GM18498 (cell line): ENCODE results near the gene YTHDF1.

Experiments used
- ATAC-seq: cut with Tn5 transposase; IDR thresholded peaks from one replicate; pipeline ENCODE4 v1.9.1; 2021; ENCODE audit warnings: mild to moderate bottlenecking, moderate library complexity; ENCODE audit not compliant: unreplicated experiment

The YTHDF1 gene

DNA sequence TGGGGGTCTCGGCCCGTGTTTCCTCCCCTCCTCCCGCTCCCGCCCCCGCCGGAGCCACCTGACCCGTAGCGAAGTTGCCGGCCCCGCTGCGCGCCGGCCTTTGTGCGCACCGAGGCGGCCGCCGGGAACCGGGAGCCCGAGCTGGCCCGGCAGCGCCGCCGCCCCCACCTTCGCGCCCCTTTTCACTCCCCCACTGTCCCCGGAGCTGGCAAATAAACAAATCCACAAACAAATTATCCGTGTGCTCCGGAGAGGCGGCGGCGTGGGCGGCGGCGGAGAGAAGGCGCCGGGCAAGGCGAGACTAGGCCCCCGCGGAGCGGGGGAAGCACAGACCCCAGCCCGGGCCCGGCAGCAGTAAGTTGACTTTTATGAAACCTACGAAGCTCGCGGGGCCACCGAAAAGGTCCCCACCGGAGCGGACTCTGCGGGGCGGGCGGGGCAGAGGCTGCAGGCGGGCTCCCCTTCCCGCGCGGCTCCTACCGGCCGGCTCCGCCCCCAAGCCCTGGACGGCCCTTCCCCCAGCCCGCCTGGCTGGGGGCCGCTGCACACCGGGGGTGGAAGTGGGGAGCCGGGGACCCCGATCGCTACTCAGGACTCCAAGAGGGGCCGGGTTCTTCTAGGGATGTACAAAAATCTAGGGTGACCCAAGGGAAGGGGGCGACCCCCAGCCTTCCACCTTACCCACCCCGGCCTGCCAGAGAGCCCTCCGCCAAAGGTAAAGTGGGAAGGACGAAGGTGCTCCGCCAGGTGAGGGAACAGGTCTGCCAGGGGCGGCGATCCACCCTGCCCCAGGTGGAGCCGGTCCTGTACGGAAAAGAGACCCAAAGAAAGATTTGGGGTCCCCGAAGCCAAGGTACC lies 40.7 kb downstream of the YTHDF1 start:
- no peak for ATAC-seq

DNA sequence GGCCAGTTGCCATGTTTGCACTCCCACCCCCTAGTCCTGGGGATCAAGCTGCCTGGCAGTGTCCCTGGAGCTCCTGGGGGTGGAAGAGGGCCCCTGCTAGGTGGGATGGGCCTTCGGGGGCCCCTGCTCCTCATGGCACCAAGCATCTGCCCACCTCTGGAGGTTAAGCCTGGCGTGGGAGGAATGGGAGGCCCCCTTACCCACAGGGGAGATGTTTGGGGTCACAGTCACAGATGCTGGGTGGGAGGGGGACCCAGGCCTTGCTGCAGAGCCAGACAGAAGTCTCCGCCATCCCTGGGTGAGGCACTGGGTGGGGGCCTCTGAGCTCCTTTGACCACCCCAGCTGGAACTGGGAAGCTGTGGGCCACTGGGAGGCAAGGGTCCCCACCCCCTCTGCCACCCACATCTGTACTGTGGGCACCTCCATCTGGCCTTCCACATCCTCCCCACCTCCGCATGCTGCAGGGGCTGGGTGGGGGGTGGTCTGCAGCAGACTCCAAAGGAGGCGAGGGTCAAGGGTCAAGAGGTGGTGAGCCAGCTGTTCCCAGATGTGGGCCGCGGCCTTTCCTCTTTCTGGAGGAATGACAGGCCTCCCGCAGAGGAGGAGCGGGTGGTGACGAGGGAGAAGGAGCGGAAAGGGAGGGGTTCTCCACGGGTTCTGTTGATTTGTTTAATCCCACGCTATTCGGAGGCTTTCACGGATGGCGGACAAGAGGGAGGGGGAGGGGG lies 41.5 kb downstream of the YTHDF1 start:
- no peak for ATAC-seq

DNA sequence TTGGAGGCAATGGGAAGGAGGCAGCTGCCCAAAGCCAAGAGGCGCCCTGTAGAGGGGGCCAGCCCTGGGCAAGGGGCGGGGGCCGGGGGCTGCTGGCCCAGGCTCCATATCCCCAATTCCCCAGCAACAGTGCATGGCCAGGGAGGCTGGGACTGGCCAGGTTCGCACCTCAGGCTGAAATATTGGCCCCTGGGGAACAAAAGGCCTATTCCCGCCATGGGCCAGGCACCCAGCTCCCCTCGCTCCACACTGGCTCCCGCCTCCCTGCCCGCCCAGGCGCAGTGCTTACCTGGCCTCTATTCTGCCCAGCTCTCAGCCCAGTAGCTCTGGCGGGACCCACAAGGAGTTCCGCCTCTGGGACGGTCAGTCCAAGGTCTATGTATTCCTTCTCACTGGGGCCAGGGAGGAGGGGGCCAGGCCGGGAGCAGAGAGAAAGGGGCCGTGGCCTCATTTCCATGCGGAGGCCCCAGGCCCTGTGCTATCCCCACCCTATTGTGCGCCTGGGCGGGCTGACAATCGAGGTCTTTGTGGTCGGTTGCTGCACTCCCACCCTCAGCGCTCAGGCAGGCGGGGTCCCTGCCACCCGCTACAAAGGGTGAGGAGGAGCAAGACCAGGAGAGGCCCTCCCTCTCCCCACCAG lies 42.3 kb downstream of the YTHDF1 start:
- no peak for ATAC-seq

DNA sequence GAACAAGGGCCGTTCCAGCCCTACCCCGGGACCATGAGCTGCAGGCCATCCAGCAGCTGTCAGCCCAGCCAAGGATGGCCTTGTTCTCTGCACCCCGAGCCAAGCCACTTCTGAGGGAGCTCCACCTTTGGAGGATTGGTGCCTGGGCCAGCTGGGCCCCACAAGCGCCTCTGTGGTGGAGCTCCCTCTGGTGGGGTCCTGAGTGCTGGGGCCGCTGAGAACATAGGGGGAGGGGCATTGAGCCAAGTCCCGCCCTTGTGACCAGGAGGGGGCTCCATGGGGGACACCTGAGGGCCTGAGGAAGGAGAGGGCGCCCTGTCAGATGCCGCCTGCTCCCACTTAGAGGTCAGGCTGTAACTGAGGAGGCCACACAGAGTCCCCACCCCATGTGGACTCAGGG lies 43.2 kb downstream of the YTHDF1 start:
- no peak for ATAC-seq

DNA sequence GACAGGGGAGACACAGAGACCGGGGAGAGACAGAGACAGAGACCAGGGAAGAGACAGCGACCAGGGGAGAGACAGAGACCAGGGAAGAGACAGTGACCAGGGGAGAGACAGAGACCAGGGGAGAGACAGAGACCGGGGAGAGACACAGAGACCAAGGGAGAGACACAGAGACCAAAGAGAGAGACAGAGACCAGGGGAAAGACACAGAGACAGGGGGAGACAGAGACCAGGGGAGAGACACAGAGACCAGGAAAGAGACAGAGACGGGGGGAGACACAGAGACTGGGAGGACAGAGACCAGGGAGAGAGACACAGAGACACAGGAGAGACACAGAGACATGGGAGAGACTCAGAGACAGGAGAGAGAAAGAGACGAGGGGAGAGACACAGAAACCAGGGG lies 43.9 kb downstream of the YTHDF1 start:
- no peak for ATAC-seq

DNA sequence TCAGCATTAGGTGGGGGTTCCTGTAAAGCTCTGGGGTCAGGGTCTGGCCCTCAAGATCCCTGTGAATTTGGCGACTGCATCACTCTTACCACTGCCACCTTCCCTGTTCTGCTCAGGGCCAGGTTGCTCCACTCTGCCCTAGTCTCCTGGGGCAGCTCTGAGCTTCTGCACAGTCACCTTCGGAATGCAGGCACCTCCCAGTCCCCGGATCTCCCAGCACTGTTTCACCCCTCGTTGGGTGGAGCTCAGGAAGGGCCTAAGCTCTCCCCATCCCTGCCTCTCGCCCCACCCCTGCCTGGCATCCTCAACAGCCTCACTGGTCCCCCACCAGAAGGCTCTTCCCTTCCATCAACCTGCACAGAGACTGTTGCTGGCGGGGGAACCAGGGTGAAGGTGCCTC lies 46.2 kb downstream of the YTHDF1 start:
- no peak for ATAC-seq

DNA sequence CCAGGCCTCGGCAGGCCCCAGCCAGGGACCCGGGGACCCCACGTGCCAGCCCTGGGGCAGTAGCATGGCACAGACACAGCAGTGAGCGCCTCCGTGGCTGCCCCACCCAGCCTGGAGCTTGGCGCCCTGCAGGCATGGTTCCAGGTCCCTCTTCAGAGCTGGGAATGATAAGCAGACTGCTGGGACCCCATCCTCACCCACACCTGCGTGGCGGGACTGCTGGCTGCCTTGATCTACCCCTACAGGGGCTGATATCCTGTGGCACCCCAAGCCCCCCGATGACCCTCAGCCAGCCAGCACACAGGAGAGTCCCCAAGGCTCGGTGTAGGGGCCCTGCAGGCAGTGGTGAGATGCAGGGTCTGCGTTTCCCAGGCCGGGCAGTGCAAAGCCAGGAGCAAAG lies 47.1 kb downstream of the YTHDF1 start:
- no peak for ATAC-seq

DNA sequence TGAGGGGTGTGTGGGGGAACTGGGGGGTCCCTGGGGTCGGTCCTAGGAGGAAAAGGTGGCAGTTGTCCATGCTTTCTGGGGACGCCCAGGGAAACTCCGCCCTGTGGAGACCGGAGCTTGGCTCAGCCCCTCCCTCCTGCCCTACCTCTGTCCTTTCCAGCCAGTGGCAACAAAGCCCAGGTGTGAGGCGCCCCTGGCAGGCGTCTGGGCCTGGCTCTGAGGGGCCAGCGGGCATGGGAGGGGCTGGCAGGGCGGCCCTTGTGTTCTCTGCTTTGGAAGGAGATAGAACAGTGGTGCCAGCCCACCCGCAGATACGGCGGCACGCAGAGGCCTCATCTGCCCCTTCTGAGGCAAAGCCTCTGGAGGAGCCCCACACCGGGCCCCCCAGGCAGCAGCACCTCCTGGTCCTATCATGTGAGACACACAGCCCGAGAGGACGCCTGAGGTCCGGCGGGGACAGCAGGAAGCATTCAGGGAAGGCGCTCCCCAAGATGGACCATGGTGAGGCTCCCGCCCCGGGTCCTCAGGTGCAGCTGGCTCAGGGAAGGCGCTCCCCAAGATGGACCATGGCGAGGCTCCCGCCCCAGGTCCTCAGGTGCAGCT lies 47.9 kb downstream of the YTHDF1 start:
- no peak for ATAC-seq

DNA sequence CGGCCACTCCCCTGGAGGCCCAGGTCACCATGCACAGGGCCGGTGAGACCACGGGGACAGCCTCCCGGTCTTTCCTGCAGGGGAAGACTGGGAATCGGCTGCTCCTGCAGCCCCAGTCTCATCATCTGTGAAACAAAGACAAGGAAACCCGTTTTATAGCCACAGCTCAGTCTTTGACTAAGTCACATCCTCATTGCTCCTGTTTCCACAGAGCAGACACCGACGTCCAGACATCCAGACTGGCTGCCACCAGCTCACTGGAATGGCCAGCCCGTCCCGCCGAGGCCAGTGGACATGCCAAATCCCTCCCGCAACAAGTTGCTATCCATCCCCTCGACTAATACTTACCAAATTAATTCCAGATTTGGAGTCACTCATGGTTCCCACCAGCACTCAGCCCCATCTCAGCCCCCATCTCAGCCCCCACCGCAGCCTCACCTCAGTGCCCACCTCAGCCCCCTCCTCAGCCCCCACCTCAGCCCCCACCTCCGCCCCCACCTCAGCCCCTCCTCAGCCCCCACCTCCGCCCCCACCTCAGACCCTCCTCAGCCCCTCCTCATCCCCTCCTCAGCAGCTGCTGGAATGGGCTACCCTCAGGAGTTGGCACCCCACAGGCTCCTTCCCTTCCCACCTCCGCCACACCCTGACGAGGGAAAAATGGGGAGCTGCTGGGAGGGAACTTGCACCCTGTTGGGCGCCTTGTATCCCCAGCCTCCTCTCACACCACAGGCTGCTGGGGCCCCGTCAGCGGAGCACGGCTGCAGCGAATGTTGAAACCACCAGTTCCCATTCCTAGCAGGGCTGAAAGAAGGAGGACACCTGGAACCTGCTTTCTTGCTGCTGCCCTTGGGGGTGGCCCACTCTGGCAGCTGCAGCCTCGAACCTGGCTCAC lies 48.7 kb downstream of the YTHDF1 start:
- ATAC-seq, result no peak

DNA sequence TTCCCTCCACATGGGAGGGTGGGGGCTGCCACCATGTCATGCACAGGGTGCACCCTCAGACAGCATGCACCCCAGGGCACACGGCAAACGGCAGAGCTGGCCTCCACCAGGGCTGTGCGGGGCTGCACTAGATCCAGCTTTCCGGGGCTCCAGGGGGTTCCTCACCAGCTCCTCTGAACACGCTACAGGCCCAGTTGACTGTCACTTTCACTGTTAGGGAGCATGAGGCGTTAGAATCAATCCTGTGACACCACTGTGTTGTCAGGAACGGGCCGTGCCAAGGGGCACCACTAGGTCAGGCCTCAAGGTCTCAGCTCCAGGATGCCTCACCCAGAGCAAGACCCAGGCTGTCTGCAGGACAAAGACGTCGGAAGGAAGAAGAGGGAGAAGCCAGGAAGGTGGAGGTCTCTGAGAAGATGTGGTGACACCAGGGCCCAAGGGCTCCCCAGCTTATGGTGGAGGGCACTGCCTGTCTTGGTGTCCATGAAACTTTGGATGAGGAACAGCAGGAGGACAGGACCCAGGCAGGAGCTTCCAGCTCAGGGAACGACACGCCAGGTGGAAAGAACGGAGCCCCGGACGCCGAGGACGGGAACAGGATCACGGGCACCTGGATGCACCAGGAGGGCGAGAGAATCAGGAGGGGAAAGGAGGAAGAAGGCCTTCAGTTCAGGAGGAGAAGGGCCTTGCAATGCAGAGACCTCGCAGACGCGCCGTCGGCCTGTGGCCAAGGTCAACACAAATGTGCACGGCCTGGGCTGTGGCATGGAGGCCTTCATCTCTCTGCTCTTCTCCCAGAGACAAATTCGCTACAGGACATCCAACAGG lies 49.5 kb downstream of the YTHDF1 start:
- ATAC-seq, result no peak

DNA sequence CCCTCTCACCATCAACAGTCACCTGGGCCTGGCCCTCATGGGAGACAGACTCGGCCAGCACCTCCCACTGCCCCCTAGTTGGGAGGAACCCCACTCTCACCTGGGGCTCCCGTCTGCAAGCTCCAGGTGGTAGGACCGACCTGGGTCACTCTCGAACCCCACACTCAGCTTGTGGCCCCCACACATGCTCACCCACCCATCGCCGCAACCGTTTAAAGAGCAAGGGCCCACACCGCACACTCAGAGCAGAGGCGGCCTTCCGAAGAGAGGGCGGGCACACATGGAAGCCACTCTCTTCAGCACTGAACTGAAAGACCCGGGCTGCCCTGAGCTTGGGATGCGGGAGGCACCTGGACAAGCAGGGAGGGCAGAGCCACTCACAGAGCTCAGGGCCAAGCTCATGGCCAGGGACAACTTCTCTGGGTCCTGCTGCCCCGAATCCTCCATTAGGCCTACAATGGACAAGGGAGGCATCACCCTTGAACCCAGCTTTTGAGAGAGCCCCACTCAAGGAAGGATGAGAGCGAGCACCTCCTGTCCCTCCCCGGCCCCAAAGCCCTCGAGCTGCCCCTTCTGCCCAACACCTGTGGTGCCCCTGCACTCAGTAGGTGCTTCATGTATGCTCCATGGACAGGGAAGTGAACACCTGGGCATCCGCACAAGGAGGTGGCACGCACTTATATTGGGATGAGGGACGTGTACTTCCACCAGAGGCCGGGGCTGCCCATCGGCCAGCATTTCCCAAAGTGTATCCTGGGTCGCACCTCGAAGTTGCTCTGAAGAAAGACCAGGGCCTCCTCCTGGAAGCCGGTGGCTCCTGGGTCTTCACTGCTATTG lies 50.4 kb downstream of the YTHDF1 start:
- no peak for ATAC-seq

DNA sequence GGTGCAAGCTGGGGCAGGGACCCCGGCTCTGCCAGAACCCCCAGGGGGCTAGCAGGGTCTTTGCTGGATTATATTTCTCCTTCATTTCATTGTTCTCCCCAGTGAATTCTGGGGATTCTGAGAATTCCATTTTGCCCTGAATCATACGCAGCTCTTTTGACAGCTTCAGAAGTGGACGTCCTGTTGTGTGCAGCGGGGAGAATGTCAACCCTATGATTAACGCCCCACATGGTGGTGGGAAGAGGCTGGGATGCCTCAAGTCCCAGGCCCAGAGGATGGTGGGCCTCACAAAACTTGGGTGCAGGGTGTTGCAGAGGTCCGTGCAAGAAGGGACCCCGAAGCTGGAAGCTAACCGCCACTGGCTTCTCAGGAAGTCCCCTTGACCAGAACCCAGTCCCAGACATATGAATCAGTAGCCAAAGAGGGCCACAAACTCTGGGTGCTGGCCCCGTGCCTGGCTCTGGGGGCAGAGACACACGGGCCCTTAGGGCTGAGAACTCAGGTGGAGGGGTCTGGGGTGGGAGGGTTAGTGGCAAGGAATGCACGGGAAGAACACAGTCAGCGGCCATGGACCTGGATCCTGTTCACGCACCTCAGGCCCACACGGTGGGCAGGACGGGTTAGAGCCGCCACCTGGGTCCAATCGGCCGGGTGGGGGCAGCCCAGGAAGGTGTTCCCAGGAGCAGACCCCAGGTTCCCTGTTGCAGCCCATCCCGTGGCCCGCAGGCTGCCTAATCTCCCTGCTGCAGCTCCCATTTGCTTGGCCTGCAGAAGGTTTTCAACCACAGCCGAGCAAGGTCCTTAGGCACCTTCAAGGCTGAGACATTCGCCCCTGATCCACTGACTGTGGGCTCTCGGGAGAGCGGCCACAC lies 51.2 kb downstream of the YTHDF1 start:
- no peak for ATAC-seq

DNA sequence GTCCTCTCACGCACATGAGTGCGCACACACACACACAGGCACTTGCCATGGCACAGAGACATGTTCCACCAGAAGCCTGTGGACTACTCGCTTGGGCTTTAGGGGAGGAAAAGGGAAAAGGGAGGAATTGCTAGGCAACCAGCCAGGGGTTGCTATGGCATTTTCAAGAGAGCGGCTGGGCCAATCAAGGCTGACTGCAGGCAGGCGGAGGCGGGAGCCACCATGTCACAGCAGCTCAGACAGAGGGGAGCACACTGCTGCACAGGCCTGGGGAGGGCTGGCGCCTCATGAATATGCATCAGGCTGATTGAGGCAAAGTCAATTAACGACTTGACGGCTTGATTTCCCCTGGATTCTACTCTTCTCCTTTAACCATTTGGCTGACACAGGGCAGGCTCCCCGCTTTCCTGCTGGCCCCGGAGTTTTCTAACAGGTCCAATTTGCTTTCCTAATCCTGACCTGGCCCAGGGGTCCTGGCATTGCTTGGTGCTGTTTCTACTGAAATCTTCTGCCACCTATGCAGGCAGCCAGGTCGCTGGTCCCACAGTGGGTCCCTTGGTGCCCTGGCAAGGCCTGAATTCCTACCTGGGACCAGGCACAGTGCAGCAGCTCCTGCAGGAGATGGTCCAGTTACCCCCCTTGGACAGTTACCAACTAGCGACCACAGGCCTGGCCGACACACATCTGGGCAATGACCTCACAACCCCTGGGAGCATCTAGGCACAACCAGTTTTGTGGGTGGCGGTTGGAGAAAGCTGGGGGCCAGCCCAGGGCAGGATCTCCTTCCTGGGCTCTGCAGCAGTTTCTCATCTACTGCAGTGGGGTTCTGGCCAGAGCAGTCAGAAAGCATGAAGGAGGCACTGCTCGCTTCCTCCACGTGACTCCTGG lies 52.1 kb downstream of the YTHDF1 start:
- ATAC-seq, result no peak

DNA sequence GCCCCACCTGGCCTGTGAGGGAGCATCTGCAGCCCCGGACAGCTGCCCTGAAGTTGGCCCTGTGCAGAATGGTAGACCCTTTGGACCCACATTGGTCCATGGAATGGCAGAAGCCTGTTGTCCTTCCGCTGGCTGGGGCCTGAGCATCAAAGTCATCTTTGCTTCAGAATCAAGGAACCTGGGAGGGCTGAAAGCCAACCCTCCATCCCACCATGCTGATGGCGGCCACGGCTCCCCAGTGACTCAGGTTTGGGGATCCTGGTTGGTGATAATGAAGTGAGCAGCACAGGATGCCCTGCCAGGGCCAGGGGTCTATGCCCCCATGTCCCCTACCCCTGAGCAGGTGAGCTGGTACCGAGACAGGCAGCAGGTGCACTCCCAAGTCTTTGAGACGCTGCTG lies 52.8 kb downstream of the YTHDF1 start:
- no peak for ATAC-seq

DNA sequence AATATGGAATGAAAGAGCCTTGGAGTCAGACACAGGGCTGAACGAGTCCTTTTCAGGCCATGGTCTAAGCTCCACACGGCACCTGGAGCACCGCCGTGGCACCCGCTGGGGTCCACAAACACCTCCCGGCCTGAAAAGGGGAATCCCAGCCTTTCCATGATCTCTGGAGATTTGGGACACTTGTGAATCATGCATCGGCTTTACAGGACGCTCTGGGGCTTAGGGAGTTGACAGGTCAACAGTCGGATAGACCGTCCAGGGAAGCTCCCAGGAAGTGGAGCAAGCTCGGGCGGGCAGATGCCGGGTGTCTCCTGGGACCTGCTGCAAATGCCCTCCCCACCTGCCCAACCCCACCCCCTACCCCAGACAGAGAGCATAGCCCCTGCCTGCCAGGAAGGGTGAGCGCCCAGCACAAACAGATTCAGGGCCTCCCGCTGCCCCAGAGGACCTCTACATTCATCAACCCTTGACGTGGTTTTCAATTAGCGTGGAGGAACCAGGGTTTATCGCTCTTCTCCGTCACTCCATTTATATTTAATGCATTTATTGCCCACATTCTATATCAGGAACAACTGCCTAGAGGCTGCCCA lies 53.6 kb downstream of the YTHDF1 start:
- no peak for ATAC-seq

DNA sequence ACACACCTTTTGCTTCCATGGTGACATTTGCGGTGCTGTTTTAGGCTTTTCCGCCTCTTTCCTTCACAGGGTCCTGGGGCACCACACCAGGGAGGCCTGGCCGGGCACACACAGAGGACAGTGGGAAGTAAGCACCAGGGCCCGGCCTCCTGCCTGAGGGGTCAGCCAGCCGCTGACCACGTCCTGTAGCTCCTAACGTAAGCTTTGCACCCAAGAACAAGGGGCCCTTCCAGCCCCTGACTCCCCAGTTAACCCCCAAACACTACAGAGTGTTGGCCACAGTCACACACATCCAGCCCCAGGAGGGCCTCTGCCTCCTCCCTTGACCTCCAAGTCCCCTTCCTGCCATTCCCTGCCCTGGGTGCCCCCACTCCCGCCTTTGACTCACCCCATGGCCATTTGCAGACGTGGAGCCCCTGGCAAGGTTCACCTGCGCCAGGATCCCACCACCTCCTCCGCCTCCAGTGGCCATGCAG lies 54.7 kb downstream of the YTHDF1 start:
- ATAC-seq, result no peak
